Activated CD8-positive, alpha-beta T cell treated with anti-CD3 and anti-CD28 coated beads for 36 hours (primary cell): ENCODE measurements around the gene AFAP1L2. TPM values are rescaled to one million over a fixed set of nuclear protein-coding genes. Genes with fewer than 3 reads are reported as not detected.

Experiments
- ATAC-seq: fragments of 200-7000 bp; cut with Tn5 transposase; one replicate; pipeline ENCODE4 v1.10.0; 2021; ENCODE audit warnings: mild to moderate bottlenecking, moderate library complexity
- CTCF ChIA-PET: fragments of 350-600 bp; sonication (Branson Sonifier 250); formaldehyde crosslinking; loops from one replicate; lab custom pipeline; 2021; ENCODE audit warnings: antibody characterized with exemption; lab: Charles Lee
- POLR2A ChIA-PET: fragments of 350-600 bp; sonication (Branson Sonifier 250); formaldehyde crosslinking; loops from one replicate; lab custom pipeline; 2021; ENCODE audit warnings: antibody characterized with exemption; lab: Charles Lee
- DNase-seq: peaks from one replicate; pipeline ENCODE4 v3.0.0-alpha.2; 2020
- H3K27ac Mint-ChIP-seq: one replicate; pipeline ENCODE4 v1.8.0; 2021; ENCODE audit warnings: mild to moderate bottlenecking, mixed read lengths
- H3K27me3 Mint-ChIP-seq: one replicate; pipeline ENCODE4 v1.8.0; 2021; ENCODE audit warnings: mixed read lengths
- H3K36me3 Mint-ChIP-seq: one replicate; pipeline ENCODE4 v1.8.0; 2021; ENCODE audit warnings: low read depth, mixed read lengths
- H3K4me1 Mint-ChIP-seq: one replicate; pipeline ENCODE4 v1.8.0; 2021; ENCODE audit warnings: low read depth, mixed read lengths
- H3K4me3 Mint-ChIP-seq: one replicate; pipeline ENCODE4 v1.8.0; 2021; ENCODE audit warnings: mild to moderate bottlenecking, moderate library complexity, mixed read lengths
- H3K9me3 Mint-ChIP-seq: one replicate; pipeline ENCODE4 v1.8.0; 2021; ENCODE audit warnings: mixed read lengths
- intact Hi-C: fragments of 100-400 bp; cut with micrococcal nuclease; formaldehyde crosslinking; loops from one replicate; pipeline ENCODE4 v1.10.0; 2022
- total RNA-seq, 2 experiments: library from RNA; stranded (reverse); gene quantifications; one replicate each; pipeline ENCODE4 v1.2.3, GENCODE V29; 2021
- TF ChIP-seq, protein P1 (sequence below): fragments of 200-600 bp; IDR thresholded peaks from one replicate; pipeline ENCODE4 v1.8.0; 2022; ENCODE audit warnings: antibody characterized with exemption, mild to moderate bottlenecking

The AFAP1L2 gene
- total RNA-seq, 2 experiments from 2014 or later: 4.9 to 6.3 TPM

GRCh38 chr10:114276066-114276465 is 128.2 kb downstream of the AFAP1L2 start:
- DNase-seq (no peak), ATAC-seq (no peak)
- intact Hi-C loops: no loop called here
- Mint-ChIP-seq H3K4me1 (no peaks in the 10 kb centered on the region), H3K9me3 (no peaks in the 10 kb centered on the region), H3K27ac (no peak overlapping the region), H3K4me3 (no peak overlapping the region), H3K27me3 (peaks cover 8% of the 10 kb centered on the region), H3K36me3 (no peaks in the 10 kb centered on the region)
- POLR2A ChIA-PET: no interaction called here
- TF ChIP-seq, protein P1, sequence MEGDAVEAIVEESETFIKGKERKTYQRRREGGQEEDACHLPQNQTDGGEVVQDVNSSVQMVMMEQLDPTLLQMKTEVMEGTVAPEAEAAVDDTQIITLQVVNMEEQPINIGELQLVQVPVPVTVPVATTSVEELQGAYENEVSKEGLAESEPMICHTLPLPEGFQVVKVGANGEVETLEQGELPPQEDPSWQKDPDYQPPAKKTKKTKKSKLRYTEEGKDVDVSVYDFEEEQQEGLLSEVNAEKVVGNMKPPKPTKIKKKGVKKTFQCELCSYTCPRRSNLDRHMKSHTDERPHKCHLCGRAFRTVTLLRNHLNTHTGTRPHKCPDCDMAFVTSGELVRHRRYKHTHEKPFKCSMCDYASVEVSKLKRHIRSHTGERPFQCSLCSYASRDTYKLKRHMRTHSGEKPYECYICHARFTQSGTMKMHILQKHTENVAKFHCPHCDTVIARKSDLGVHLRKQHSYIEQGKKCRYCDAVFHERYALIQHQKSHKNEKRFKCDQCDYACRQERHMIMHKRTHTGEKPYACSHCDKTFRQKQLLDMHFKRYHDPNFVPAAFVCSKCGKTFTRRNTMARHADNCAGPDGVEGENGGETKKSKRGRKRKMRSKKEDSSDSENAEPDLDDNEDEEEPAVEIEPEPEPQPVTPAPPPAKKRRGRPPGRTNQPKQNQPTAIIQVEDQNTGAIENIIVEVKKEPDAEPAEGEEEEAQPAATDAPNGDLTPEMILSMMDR: no peak
- CTCF ChIA-PET: no interaction called here

- Mint-ChIP-seq H3K27me3 (peaks cover 8% of the 10 kb centered on the region), H3K9me3 (no peaks in the 10 kb centered on the region), H3K4me1 (no peaks in the 10 kb centered on the region), H3K36me3 (no peaks in the 10 kb centered on the region), H3K4me3 (no peak overlapping the region), H3K27ac (no peak overlapping the region)
- CTCF ChIA-PET: interaction anchor here (1.2 kb wide), 1 partner anchor 17 kb away, joined by 3 read pairs; no protein-coding TSS in a partner anchor
- ATAC-seq (no peak), DNase-seq (no peak)
- POLR2A ChIA-PET: no interaction called here
- TF ChIP-seq, protein P1: no peak
- intact Hi-C loops: no loop called here
Measured at GRCh38 chr10:114274616-114275453, 129.5 kb downstream of the AFAP1L2 start.

DNA sequence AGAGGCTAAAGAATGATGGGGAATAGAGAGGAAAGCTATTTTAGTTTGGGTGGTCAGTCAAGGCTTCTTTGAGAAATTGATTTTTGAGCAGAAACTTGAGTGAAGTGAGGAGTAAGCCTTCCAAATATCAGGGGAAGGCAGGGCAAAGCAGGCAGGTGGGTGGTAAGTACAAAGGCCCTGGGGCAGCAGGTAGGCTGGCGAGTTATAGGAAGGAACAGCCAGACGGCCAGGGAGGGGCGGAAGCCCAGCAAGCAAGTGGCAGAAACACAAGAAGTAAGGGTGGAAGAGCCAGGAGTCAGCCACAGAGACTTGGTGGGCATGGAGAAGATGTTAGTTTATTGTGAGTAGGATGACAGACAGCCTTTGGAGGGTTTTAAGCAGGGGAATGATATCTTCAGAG is 130.4 kb downstream of the AFAP1L2 start:
- TF ChIP-seq, protein P1: no peak
- no peak for ATAC-seq
- intact Hi-C loops: no loop called here
- Mint-ChIP-seq H3K4me3 (no peak overlapping the region), H3K4me1 (no peaks in the 10 kb centered on the region), H3K27me3 (peaks cover 8% of the 10 kb centered on the region), H3K36me3 (no peaks in the 10 kb centered on the region), H3K27ac (no peak overlapping the region), H3K9me3 (no peaks in the 10 kb centered on the region)
- no peak for DNase-seq
- POLR2A ChIA-PET: no interaction called here
- CTCF ChIA-PET: interaction anchor here (1.2 kb wide), 1 partner anchor 16 kb away, joined by 3 read pairs; no protein-coding TSS in a partner anchor

- TF ChIP-seq, protein P1: no peak
- ChIA-PET CTCF (no interaction called here), POLR2A (no interaction called here)
Measured at GRCh38 chr10:114272696-114273095, 131.6 kb downstream of the AFAP1L2 start.

GRCh38 chr10:114271779-114272167 is 132.5 kb downstream of the AFAP1L2 start:
- Mint-ChIP-seq H3K9me3 (no peaks in the 10 kb centered on the region), H3K4me1 (no peaks in the 10 kb centered on the region), H3K27ac (no peak overlapping the region), H3K4me3 (no peak overlapping the region), H3K27me3 (peaks cover 7% of the 10 kb centered on the region), H3K36me3 (no peaks in the 10 kb centered on the region)
- ATAC-seq (no peak), DNase-seq (no peak)
- ChIA-PET CTCF (interaction anchor here (2.0 kb wide), 1 partner anchor 32 kb away, joined by 8 read pairs; no protein-coding TSS in a partner anchor), POLR2A (no interaction called here)
- intact Hi-C loops: no loop called here
- TF ChIP-seq, protein P1: no peak

More at GRCh38 chr10:114272696-114273095, 131.6 kb downstream of the AFAP1L2 start:
- H3K4me1 Mint-ChIP-seq: no peaks in the 10 kb centered on the region
- no peaks in the 10 kb centered on the region for H3K9me3 Mint-ChIP-seq
- intact Hi-C loops: no loop called here
- no peak for DNase-seq
- H3K36me3 Mint-ChIP-seq: no peaks in the 10 kb centered on the region
- peaks cover 7% of the 10 kb centered on the region for H3K27me3 Mint-ChIP-seq
- H3K4me3 Mint-ChIP-seq: no peak overlapping the region
- no peak overlapping the region for H3K27ac Mint-ChIP-seq
- ATAC-seq: no peak
